Astrocyte (in vitro differentiated cells and primary cell): ENCODE results near the gene RAD51B.

Source experiments
- CTCF ChIP-seq: IDR thresholded peaks from 2 replicates; pipeline ENCODE4 v1.5.1; 2011; ENCODE audit warnings: low read depth, mild to moderate bottlenecking, inconsistent platforms, low read length, moderate library complexity; ENCODE audit not compliant: insufficient read depth
- EZH2 ChIP-seq: IDR thresholded peaks from 2 replicates; pipeline ENCODE4 v1.6.1; 2012; ENCODE audit warnings: mild to moderate bottlenecking, low read length, inconsistent platforms; ENCODE audit not compliant: insufficient read depth

- TF ChIP-seq CTCF (no peak), EZH2 (no peak)
These were observed 585.1 kb downstream of the RAD51B start for GRCh38 chr14:68404652-68405183.
